WERI-Rb-1 (cell line): ENCODE data around the gene TTC23.

ENCODE experiments used
- DNase-seq: peaks from one replicate; pipeline ENCODE4 v3.0.0-alpha.2; 2020
- H3K27ac ChIP-seq: fragments of 250-450 bp; sonication (Bioruptor Pico); 2 replicates; pipeline ENCODE4 v1.5.1; 2020; ENCODE audit warnings: mild to moderate bottlenecking, moderate library complexity
- H3K27me3 ChIP-seq: fragments of 250-450 bp; sonication (Bioruptor Pico); 2 replicates; pipeline ENCODE4 v1.5.1; 2021; ENCODE audit warnings: mild to moderate bottlenecking, low read depth, moderate library complexity; ENCODE audit not compliant: insufficient read depth, severe bottlenecking
- H3K36me3 ChIP-seq: fragments of 250-450 bp; sonication (Bioruptor Pico); 2 replicates; pipeline ENCODE4 v1.5.1; 2020; ENCODE audit warnings: mild to moderate bottlenecking, moderate library complexity
- H3K4me3 ChIP-seq: 2 replicates; pipeline ENCODE4 v1.5.1; 2011; ENCODE audit warnings: low read depth, mild to moderate bottlenecking, control low read depth, low read length
- H3K9me3 ChIP-seq: fragments of 250-450 bp; sonication (Bioruptor Pico); 2 replicates; pipeline ENCODE4 v1.5.1; 2021; ENCODE audit warnings: mild to moderate bottlenecking, moderate library complexity; ENCODE audit not compliant: severe bottlenecking
- TF ChIP-seq, protein P1 (sequence below): IDR thresholded peaks from 2 replicates; pipeline ENCODE4 v1.5.1; 2011; ENCODE audit warnings: low read depth, mild to moderate bottlenecking, control low read depth, inconsistent platforms, low read length

Gene TTC23

DNA sequence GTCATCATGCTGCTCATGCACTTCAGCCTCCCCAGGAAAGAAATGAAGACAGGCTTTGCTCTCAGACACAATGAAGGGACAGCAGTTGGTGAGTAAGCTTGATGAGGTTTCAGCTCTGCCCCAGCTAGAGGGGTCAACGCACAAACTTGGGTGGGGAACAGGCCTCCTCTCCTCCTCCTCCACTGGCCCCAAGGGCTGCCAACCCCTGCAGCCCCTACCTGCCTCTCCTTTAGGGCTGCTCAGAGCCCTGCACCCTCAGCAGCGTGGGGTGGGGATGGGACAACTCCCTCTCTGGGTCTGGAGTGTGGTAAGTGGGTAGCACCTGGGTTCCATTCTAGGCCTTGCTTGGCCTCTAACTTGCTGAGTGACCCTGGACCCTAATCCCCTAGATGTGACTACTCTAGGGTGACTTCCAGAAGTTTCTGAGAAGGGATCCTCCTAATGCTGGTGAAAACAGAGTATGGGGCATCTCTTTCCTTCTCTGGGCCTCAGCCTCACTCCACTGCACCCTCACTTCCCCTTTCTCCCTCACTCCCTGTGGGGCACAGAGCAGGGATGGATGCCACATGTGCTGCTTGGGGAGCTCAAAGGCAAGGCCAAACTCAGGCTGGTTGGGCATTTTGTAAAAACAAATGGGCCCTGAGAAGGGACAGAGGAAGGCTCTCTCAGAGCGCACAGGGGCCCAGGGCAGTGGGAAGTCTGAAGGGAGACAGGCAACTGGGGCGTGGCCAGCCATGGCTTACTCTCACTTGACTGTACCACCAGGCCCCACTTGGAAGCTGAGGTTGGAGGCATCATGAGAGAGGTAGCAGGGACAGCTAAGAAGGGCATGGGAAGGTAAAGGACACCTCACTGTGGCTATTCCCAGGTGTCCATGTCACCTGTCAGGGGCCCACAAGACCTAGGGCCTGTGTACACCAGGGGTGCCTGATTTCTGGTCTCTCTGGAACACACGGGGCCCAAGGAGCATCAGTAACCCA lies 80.5 kb downstream of the TTC23 start:
- no peaks in the 10 kb centered on the region for H3K9me3 ChIP-seq
- no peak overlapping the region for H3K4me3 ChIP-seq
- TF ChIP-seq, protein P1, sequence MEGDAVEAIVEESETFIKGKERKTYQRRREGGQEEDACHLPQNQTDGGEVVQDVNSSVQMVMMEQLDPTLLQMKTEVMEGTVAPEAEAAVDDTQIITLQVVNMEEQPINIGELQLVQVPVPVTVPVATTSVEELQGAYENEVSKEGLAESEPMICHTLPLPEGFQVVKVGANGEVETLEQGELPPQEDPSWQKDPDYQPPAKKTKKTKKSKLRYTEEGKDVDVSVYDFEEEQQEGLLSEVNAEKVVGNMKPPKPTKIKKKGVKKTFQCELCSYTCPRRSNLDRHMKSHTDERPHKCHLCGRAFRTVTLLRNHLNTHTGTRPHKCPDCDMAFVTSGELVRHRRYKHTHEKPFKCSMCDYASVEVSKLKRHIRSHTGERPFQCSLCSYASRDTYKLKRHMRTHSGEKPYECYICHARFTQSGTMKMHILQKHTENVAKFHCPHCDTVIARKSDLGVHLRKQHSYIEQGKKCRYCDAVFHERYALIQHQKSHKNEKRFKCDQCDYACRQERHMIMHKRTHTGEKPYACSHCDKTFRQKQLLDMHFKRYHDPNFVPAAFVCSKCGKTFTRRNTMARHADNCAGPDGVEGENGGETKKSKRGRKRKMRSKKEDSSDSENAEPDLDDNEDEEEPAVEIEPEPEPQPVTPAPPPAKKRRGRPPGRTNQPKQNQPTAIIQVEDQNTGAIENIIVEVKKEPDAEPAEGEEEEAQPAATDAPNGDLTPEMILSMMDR = no peak
- H3K27ac ChIP-seq = no peak overlapping the region
- H3K36me3 ChIP-seq = no peaks in the 10 kb centered on the region
- DNase-seq = no peak
- H3K27me3 ChIP-seq = no peaks in the 10 kb centered on the region

DNA sequence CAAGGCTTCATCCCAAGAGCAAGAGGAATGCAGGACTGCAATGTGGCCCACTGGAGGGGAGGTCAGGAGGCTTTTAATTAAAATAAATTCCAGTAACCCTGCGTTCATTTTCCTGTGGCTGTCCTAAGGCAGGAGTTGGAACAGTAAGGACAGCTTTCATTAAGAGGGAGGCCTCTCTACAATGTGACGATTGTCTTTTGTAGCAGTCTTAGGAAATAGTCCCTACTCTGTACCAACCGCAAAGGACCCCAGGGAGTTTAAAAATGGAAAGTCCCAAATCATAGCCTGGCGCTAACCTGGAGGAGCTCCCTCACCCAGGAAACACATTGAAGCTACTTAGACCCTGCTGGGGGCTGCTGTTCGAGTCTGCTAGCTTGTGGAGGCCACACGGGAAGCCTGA lies 81.7 kb downstream of the TTC23 start:
- TF ChIP-seq, protein P1 = no peak
- Histone ChIP-seq H3K9me3 (no peaks in the 10 kb centered on the region), H3K36me3 (no peaks in the 10 kb centered on the region), H3K4me3 (no peak overlapping the region), H3K27me3 (no peaks in the 10 kb centered on the region), H3K27ac (no peak overlapping the region)
- DNase-seq = no peak

DNA sequence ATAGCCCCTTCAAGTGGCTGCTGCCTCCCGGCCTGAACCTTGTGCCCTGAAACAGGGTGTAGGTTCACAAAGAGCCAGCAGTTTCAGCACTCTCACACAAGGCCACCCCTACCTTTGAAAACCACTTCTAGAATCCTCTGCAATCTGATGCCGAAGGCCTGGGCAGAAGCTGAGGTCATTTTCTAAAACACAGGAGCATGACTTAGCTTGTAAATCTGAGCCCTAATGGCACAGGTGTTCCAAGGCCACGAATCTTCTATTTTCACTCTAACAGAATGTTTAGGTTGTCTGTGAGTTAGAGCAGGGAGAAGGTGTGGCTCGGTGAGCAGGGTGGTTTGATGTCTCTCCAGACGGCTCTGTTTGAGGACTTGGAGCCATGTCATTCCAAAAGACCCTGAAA lies 82.2 kb downstream of the TTC23 start:
- Histone ChIP-seq H3K4me3 (no peak overlapping the region), H3K9me3 (no peaks in the 10 kb centered on the region), H3K36me3 (no peaks in the 10 kb centered on the region), H3K27ac (no peak overlapping the region), H3K27me3 (no peaks in the 10 kb centered on the region)
- DNase-seq = no peak
- TF ChIP-seq, protein P1 = no peak

DNA sequence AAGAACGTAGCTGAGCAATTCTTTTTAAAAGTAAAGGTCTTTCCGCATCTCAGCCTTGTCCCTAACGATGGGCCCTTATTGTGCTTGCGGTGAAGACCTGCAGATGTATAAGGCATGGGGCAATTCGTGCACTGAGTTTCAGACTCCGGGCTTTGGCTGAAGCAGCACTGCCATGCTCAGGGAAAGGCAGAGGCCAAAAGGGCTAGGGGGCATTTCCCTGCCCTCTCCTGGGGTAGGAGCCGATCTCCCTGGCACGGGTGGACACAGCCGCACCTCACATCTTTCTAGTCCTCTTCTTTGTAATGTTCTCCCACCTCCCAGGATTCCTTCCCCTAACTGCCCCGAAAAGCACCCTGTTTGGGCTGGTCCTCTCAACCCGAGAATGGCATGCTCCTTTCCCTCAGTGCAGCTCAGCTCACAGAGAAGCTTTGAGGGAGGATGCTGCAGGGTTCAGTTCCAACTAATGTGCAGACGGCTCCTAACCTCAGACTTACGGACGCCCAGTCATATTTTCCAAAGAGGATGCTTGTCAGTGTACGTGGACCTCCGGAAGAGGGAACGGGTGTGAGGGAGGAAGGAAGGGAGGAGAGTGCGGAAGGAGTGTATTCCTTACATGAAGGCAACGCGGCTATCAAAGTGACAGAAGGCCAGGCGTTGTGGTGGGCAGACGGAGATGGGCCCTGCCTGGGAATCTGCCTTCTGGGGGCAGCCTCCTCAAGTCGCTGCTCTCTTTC lies 83.3 kb downstream of the TTC23 start:
- TF ChIP-seq, protein P1 = no peak
- Histone ChIP-seq H3K27me3 (no peaks in the 10 kb centered on the region), H3K27ac (no peak overlapping the region), H3K36me3 (no peaks in the 10 kb centered on the region), H3K4me3 (no peak overlapping the region), H3K9me3 (no peaks in the 10 kb centered on the region)
- no peak for DNase-seq

DNA sequence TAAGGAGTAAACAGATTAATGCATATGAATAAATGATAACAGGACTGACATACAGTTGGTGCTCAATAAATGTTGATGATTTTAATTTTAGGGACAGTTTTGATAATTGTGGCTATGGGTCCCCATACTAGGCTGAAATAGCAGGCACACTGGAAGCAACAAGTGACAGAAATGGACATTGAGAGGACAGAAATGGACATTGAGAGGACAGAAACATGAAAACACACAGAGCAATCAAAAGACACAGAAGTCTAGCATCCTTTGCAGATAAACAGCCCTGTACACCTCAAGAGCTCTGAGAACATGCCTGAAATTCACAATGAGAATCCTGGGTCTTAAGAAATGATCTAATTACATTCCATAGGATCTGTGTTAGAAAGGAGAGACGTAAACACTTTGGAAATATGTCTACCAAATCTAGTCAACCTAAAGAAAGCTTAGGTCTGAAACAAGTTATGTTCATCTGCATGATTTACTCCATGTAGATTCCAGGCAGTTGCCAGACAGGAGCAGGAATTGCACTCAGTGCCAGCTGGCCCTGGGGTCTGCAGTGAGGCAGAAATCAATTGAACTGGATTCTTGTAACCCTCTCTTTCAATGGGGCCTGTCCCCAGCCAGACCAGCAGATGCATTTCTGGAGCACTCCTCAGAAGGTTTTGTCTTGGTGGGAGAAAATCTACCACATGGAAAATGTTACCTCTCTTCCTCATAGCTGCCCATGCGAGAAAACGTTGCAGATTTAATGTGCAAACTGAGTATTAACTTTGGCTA lies 84.2 kb downstream of the TTC23 start:
- no peak overlapping the region for H3K27ac ChIP-seq
- H3K27me3 ChIP-seq = no peaks in the 10 kb centered on the region
- TF ChIP-seq, protein P1 = no peak
- no peak overlapping the region for H3K4me3 ChIP-seq
- H3K9me3 ChIP-seq = no peaks in the 10 kb centered on the region
- DNase-seq = no peak
- H3K36me3 ChIP-seq = no peaks in the 10 kb centered on the region
